Measurements from ENCODE around the gene DBP.

The DBP gene

DNA sequence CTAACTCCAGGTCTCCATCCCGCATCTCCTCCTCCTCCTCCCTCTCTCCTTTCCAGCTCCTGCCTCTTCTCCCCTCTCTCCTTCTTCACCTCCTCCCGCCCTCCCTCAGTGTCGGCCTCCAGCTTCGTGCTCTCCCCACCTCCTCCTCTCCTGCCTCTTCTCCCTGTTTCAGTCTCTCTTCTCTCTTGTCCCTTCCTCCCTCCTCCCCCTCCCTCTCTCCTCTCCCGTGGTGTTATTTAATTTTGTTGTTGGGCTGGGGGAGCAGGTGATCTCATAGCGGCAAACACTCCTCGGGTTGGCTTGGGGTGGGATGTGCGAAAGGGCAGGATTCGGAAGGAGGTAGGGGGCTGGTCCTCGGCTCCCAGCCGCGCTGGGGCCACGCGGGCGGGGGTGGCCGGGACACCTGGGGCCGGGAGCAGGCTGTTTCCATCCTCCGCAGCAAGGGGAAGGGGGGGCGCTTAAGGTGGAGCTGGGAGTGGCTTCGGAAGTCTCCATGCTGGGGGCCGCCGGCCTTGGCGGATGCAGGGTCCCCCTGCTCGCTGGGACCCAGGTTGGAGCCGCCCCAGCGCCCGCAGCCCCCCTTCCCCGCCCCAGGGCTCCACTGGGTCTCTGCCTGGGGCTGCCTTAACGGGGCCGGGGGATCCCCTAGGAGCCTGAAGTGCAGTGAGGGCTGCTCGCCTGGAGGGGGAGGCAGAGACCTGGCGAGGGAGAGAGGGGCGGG is 9.0 kb upstream of the DBP start, which contains the start of gene CA11:
CA11 (minus strand) TSS at position 187 of the 721 bp plus-strand sequence. CDS start 555 bp downstream, outside the sequence.
- H3K36me3 ChIP-seq (ENCODE audit: control insufficient read depth in 2 of 2, insufficient read depth in 1 of 2, low read length in 2 of 2): no peaks in the 10 kb centered on the region
- peak within 1 kb of the TSS; percentile 44 for H3K4me3 ChIP-seq (ENCODE audit: low read depth, low read length)
- ChIA-PET POLR2A (interaction anchor here (0.5 to 3.9 kb wide), 25 partner anchors 8 to 354 kb away, joined by 3 to 39 read pairs (median 4); partner anchors contain the start of genes BCAT2, DBP, FUT1 and RPL18), CTCF (interaction anchor here (0.5 to 3.5 kb wide), 31 partner anchors 8 to 624 kb away, joined by 3 to 30 read pairs (median 3); partner anchors contain the start of gene HSD17B14)
- H3K4me1 ChIP-seq (ENCODE audit: control insufficient read depth, insufficient read depth, low read length): peaks cover 9% of the 10 kb centered on the region
- H3K27ac ChIP-seq (ENCODE audit: extremely low read depth, low read depth, low read length): peak within 1 kb of the TSS; percentile 70
- no peaks in the 10 kb centered on the region for H3K9me3 ChIP-seq (ENCODE audit: control insufficient read depth, insufficient read depth, low read depth, low read length)
- TF ChIP-seq ZNF112 (tag by site-specific recombination; IDR thresholded peaks at IDR 0.05) (no peak), TRIM28 (IDR thresholded peaks at IDR 0.05; ENCODE audit: borderline replicate concordance, low read length) (no peak), ZNF621 (tag by site-specific recombination; IDR thresholded peaks at IDR 0.05) (no peak), ZNF114 (tag by site-specific recombination; IDR thresholded peaks at IDR 0.05) (no peak), SP3 (tag by site-specific recombination; IDR thresholded peaks at IDR 0.05) (peak; percentile 74), GLI2 (tag by site-specific recombination; IDR thresholded peaks at IDR 0.05; ENCODE audit: borderline replicate concordance, low read depth) (no peak), ZNF837 (tag by site-specific recombination; IDR thresholded peaks at IDR 0.05) (no peak), ZSCAN16 (tag by site-specific recombination; IDR thresholded peaks at IDR 0.05) (no peak), ZNF677 (tag by site-specific recombination; IDR thresholded peaks at IDR 0.05) (no peak), ZNF416 (tag by site-specific recombination; IDR thresholded peaks at IDR 0.05) (no peak), ZNF843 (tag by site-specific recombination; IDR thresholded peaks at IDR 0.05) (no peak; the same call in none of the 2 replicates), SP7 (tag by site-specific recombination; IDR thresholded peaks at IDR 0.05) (peak; percentile 74), HOXC10 (CRISPR knock-in tag; IDR thresholded peaks at IDR 0.05) (no peak)
- TF ChIP-seq, protein P1, sequence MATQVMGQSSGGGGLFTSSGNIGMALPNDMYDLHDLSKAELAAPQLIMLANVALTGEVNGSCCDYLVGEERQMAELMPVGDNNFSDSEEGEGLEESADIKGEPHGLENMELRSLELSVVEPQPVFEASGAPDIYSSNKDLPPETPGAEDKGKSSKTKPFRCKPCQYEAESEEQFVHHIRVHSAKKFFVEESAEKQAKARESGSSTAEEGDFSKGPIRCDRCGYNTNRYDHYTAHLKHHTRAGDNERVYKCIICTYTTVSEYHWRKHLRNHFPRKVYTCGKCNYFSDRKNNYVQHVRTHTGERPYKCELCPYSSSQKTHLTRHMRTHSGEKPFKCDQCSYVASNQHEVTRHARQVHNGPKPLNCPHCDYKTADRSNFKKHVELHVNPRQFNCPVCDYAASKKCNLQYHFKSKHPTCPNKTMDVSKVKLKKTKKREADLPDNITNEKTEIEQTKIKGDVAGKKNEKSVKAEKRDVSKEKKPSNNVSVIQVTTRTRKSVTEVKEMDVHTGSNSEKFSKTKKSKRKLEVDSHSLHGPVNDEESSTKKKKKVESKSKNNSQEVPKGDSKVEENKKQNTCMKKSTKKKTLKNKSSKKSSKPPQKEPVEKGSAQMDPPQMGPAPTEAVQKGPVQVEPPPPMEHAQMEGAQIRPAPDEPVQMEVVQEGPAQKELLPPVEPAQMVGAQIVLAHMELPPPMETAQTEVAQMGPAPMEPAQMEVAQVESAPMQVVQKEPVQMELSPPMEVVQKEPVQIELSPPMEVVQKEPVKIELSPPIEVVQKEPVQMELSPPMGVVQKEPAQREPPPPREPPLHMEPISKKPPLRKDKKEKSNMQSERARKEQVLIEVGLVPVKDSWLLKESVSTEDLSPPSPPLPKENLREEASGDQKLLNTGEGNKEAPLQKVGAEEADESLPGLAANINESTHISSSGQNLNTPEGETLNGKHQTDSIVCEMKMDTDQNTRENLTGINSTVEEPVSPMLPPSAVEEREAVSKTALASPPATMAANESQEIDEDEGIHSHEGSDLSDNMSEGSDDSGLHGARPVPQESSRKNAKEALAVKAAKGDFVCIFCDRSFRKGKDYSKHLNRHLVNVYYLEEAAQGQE (tag by site-specific recombination; IDR thresholded peaks at IDR 0.05): no peak; the same call in 1 of the 2 replicates
- TF ChIP-seq, protein P2, sequence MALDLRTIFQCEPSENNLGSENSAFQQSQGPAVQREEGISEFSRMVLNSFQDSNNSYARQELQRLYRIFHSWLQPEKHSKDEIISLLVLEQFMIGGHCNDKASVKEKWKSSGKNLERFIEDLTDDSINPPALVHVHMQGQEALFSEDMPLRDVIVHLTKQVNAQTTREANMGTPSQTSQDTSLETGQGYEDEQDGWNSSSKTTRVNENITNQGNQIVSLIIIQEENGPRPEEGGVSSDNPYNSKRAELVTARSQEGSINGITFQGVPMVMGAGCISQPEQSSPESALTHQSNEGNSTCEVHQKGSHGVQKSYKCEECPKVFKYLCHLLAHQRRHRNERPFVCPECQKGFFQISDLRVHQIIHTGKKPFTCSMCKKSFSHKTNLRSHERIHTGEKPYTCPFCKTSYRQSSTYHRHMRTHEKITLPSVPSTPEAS (tag by site-specific recombination; IDR thresholded peaks at IDR 0.05): no peak
- TF ChIP-seq, protein P3, sequence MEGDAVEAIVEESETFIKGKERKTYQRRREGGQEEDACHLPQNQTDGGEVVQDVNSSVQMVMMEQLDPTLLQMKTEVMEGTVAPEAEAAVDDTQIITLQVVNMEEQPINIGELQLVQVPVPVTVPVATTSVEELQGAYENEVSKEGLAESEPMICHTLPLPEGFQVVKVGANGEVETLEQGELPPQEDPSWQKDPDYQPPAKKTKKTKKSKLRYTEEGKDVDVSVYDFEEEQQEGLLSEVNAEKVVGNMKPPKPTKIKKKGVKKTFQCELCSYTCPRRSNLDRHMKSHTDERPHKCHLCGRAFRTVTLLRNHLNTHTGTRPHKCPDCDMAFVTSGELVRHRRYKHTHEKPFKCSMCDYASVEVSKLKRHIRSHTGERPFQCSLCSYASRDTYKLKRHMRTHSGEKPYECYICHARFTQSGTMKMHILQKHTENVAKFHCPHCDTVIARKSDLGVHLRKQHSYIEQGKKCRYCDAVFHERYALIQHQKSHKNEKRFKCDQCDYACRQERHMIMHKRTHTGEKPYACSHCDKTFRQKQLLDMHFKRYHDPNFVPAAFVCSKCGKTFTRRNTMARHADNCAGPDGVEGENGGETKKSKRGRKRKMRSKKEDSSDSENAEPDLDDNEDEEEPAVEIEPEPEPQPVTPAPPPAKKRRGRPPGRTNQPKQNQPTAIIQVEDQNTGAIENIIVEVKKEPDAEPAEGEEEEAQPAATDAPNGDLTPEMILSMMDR (tag by site-specific recombination; IDR thresholded peaks at IDR 0.05): peak; percentile 96
- TF ChIP-seq, protein P4, sequence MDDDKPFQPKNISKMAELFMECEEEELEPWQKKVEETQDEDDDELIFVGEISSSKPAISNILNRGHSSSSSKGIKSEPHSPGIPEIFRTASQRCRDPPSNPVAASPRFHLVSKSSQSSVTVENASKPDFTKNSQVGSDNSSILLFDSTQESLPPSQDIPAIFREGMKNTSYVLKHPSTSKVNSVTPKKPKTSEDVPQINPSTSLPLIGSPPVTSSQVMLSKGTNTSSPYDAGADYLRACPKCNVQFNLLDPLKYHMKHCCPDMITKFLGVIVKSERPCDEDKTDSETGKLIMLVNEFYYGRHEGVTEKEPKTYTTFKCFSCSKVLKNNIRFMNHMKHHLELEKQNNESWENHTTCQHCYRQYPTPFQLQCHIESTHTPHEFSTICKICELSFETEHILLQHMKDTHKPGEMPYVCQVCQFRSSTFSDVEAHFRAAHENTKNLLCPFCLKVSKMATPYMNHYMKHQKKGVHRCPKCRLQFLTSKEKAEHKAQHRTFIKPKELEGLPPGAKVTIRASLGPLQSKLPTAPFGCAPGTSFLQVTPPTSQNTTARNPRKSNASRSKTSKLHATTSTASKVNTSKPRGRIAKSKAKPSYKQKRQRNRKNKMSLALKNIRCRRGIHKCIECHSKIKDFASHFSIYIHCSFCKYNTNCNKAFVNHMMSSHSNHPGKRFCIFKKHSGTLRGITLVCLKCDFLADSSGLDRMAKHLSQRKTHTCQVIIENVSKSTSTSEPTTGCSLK (tag by site-specific recombination; IDR thresholded peaks at IDR 0.05): no peak
- TF ChIP-seq, protein P5, sequence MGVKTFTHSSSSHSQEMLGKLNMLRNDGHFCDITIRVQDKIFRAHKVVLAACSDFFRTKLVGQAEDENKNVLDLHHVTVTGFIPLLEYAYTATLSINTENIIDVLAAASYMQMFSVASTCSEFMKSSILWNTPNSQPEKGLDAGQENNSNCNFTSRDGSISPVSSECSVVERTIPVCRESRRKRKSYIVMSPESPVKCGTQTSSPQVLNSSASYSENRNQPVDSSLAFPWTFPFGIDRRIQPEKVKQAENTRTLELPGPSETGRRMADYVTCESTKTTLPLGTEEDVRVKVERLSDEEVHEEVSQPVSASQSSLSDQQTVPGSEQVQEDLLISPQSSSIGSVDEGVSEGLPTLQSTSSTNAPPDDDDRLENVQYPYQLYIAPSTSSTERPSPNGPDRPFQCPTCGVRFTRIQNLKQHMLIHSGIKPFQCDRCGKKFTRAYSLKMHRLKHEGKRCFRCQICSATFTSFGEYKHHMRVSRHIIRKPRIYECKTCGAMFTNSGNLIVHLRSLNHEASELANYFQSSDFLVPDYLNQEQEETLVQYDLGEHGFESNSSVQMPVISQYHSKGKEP (tag by site-specific recombination; IDR thresholded peaks at IDR 0.05): peak; percentile 64; the same call in 1 of the 2 replicates
- TF ChIP-seq, protein P6, sequence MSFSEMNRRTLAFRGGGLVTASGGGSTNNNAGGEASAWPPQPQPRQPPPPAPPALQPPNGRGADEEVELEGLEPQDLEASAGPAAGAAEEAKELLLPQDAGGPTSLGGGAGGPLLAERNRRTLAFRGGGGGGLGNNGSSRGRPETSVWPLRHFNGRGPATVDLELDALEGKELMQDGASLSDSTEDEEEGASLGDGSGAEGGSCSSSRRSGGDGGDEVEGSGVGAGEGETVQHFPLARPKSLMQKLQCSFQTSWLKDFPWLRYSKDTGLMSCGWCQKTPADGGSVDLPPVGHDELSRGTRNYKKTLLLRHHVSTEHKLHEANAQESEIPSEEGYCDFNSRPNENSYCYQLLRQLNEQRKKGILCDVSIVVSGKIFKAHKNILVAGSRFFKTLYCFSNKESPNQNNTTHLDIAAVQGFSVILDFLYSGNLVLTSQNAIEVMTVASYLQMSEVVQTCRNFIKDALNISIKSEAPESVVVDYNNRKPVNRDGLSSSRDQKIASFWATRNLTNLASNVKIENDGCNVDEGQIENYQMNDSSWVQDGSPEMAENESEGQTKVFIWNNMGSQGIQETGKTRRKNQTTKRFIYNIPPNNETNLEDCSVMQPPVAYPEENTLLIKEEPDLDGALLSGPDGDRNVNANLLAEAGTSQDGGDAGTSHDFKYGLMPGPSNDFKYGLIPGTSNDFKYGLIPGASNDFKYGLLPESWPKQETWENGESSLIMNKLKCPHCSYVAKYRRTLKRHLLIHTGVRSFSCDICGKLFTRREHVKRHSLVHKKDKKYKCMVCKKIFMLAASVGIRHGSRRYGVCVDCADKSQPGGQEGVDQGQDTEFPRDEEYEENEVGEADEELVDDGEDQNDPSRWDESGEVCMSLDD (tag by site-specific recombination; IDR thresholded peaks at IDR 0.05): peak; percentile 88
- TF ChIP-seq, protein P7, sequence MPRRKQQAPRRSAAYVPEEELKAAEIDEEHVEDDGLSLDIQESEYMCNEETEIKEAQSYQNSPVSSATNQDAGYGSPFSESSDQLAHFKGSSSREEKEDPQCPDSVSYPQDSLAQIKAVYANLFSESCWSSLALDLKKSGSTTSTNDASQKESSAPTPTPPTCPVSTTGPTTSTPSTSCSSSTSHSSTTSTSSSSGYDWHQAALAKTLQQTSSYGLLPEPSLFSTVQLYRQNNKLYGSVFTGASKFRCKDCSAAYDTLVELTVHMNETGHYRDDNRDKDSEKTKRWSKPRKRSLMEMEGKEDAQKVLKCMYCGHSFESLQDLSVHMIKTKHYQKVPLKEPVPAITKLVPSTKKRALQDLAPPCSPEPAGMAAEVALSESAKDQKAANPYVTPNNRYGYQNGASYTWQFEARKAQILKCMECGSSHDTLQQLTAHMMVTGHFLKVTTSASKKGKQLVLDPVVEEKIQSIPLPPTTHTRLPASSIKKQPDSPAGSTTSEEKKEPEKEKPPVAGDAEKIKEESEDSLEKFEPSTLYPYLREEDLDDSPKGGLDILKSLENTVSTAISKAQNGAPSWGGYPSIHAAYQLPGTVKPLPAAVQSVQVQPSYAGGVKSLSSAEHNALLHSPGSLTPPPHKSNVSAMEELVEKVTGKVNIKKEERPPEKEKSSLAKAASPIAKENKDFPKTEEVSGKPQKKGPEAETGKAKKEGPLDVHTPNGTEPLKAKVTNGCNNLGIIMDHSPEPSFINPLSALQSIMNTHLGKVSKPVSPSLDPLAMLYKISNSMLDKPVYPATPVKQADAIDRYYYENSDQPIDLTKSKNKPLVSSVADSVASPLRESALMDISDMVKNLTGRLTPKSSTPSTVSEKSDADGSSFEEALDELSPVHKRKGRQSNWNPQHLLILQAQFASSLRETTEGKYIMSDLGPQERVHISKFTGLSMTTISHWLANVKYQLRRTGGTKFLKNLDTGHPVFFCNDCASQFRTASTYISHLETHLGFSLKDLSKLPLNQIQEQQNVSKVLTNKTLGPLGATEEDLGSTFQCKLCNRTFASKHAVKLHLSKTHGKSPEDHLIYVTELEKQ (tag by site-specific recombination; IDR thresholded peaks at IDR 0.05; ENCODE audit: borderline replicate concordance): no peak
